IPS-NIHi11 (cell line): ENCODE results near the gene GRPEL1.

Experiments
- DNase-seq: peaks from one replicate; pipeline ENCODE4 v3.0.0; 2012; ENCODE audit warnings: mixed read lengths, low spot score

Gene GRPEL1

DNA sequence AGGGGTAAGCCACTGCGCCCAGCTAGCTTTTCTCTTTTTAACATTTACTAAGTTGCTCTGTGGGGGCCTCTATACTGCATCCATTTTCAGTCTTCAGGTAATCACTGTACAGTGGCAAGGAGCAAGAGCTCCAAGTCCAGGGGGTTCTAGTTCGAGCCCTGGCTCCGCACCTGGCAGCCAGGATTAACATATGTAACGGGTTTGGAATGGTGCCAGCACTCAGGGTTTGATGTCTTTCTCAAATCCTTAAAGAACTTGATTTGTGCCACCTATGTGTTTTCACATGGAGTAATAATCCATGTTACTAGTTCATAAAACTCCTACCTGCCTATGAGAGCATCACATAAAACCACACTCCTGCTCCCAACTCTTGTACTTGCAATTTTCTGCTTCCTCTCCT lies 4.5 kb downstream of the GRPEL1 start:
- no peak for DNase-seq

DNA sequence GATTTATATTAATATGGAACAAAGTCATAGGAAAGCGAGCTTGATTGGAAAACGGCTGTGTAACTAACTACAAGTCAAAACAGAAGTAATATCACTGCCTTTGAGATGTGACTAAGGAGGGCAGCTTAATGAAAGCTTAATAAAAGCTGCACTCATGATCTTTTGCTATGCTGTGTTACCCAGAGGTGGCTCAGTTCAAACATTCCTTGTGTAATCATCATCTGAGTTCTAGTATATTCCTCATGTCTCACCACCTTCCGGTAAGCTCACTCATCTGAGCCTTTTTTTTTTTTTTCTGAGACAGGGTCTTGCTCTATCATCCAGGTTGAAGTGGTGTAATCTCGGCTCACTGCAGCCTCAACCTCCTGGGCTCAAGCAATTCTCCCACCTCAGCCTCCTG lies 5.0 kb downstream of the GRPEL1 start:
- DNase-seq: no peak

DNA sequence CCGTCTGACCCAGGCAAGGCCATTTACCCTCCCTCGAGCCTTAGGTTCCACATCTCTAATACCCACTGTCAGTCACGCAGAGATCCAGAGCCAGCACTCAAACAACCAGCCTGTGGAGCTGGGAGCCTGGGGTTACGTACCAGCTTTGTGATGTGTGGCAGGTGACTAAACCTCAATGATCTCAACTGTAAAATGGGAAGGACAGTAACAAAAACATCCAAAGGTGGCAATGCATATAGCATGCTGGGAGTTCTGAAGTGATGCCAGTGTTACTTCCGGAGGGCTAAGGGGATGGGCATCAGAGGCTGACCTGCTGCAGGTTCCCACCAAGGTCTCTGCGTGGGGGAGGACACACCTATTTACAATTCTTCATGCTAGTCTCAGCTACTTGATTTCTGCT lies 6.0 kb downstream of the GRPEL1 start:
- DNase-seq: no peak

DNA sequence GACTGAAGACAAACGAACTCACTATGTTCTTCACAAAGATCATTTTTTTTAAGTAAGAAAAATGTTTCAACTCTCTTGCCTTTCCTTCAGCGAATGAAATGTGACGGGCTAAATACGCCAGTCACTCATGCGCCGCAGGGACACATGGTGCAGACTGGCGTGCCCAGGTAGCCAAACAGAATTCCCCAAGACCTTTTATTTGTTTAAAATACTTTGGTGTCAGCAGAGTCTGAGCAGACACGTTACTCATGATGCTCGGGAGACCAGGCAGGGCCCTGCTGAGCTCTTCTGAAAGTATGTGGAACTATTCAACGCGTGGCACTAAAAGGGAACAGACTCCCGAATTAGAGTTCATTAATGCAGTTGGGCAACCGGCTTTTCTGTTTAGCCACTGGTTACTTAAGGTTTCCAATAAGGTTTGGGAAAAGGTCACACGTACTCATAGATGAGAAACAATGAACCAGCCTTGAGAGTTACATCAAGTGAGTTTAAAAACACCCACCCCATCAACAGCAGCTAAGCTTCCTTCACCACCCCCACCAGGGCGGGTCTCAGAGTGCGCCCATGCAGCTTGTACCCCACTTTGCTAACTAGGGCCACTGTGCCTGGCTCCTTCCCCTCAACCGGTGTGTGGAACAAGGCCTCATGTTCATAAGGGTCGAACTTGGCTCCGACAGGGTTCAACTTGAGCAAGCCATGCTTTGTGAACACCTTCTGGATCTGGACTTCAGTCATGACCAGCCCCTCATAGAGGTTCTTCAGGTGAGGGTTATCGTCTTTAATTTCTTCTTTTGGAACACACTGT lies 7.3 kb downstream of the GRPEL1 start:
- no peak for DNase-seq

DNA sequence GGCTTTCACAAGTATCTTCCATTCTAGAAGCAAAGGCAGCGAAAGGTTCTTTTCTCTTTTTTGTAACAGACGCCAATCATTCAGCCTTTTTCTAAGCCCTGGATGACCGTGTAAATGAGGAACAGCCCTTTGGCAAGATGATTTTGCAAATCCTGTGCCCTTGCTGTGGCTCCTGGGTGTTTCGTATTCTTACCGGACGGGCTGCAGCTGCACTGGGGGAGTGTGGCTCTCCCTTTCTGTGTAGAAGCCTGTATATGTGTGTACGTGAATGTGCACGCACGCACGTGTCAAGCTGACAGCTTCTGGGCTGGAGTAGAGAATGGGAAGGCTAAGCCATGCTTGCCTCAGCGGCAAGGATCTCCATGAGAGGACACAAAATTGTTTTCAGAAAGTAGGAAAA lies 8.2 kb downstream of the GRPEL1 start:
- no peak for DNase-seq

DNA sequence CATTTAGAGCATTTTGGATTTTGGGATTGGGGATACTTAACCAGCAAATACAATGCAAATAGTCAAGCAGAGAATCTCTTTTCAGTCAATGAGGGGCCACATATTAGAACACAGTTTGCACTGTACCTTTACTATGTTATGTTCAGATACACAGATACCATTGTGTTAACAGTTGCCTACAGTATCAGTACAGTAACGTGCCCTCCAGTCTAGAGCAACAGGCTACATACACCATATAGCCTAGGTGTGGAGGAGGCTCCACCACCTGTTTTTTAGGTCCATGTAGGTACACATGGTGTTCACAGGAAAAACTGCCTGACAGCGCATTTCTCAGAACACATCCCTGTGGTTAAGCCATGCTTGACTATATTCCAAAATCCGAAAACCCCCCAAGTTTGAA lies 9.1 kb downstream of the GRPEL1 start:
- no peak for DNase-seq

DNA sequence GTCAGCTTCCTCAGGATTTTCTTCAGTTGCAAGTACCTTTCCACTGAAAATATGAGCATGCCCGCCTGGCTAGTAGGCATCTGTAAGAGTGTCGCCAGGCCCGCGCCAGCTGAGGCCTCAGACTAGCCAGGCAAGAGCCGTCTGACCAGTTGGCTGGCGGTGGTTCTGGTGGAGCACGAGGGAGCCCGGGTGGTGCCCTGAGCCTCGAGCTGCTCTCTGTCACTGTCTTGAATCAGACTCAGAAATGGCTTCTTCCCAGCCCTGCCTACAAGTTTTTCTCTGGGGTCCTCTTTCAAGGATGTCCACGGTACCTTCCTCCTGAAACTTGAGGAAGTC lies 11.9 kb downstream of the GRPEL1 start:
- DNase-seq: no peak

DNA sequence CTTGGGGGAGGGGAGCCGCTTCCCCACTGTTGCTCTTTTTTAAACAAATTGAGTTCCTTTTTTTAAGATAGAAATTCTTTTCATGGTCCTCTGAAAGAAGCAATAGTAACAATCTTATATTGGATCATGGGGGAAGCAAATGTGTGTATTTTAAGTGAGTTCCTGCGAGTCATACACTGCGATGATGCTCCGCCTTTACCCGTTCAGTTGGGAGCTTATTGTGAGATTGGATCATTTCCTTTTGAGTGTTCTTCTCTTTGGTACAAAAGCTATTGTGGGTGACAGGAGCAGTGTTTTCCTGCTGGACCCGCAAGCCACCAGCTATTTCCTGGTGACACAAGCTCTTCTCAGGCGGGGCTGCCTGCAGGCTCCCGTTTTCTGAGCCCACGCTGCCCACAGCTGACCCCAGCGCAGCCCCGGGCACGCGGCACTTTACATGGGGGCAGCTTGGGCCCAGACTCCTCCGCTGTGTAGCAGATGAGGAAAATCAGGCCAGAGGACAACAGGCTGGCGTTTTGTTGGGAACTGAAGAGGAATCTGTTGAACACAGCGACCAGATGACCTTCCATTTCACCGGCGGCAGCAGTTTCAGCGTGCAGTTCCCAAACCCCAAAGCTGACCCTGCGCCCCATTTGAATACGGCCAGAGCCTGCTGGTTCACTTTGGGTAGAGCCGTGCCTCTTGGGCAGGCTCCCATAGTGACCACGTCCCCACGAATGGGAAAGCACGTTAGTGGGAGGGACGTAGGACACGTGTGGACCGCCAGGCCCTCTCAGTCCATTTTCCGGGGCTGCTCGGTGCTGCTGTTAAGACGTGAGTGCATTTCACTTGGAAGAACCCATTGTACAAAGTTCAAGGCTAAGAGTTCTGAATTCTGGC lies 12.5 kb downstream of the GRPEL1 start:
- no peak for DNase-seq

DNA sequence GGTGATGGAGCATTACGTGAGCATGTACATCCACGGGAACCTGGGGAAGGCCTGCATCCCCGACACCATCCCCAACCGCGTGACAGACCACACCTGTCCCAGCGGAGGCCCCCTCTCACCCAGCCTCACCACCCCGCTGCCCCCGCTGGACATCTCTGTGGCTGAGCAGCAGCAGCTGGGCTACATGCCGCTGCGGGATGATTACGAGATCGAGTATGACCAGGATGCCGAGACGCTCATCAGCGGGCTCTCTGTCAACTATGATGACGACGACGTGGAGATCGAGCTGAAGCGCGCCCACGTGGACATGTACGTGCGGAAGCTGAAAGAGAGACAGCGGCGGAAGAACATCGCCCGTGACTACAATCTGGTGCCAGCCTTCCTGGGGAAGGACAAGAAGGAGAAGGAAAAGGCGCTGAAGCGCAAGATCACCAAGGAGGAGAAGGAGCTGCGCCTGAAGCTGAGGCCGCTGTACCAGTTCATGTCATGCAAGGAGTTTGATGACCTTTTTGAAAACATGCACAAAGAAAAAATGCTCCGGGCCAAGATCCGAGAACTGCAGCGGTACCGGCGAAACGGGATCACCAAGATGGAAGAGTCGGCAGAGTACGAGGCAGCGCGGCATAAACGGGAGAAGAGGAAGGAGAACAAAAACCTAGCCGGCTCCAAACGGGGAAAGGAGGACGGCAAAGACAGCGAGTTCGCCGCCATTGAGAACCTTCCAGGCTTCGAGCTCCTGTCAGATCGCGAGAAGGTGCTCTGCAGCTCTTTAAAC lies 13.6 kb downstream of the GRPEL1 start:
- DNase-seq: no peak

DNA sequence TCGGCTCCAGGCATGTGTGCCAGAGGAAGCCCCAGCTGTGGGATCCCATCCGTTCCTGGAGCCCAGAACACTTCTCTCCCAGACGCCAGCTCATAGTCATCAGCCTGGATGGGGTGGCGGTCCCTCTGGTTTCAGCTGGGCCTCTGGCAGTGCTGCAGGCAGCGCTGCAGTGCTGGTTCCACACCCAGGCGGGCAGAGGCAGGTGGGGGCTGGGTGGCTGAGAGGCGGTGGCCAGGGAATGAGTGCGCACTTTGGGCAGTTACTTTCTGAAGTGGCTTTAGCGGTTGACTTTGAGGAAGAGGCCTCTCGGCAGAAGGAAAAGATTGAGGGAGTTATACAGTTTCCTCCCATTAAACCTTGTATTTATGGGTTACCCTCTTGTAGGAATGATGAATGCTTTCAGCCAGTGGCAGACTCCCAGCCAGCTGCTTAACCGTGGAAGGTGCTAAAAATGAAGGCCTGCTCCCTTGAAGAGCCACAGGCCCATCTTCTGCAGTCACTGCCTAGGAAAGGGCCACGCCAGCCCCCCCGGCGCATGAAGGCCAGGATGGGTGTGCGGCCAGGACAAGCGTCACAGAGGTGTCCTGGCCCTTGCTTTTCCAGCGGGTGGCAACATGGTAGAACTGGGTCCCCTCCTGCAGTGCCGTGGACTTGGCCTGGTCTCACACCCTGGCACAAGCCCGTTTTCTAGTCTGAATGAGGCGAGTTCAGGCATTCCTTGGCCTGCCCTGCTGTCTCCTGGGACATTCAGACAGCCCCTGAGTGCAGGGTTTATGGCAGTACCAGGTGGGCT lies 14.7 kb downstream of the GRPEL1 start:
- DNase-seq: no peak

DNA sequence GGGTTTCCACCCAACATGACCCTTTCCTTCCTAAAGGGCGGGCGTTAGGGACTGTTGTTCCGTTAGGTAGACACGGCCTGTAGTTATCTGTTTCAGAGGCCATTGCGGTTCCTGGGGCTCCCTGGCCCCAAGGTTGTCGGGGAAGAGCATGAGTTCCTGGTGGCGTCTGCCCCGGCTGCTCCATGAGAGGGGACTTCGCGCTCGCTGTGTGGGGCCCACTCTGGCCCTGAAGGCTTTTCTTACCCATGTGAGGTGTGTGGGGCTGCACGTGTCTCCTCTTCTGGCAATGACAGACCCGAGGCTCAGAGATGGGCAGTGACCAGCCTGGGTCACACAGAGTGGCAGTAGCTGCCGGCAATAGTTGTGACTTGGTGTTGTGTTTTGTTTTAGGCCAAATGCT lies 15.6 kb downstream of the GRPEL1 start:
- DNase-seq: no peak

DNA sequence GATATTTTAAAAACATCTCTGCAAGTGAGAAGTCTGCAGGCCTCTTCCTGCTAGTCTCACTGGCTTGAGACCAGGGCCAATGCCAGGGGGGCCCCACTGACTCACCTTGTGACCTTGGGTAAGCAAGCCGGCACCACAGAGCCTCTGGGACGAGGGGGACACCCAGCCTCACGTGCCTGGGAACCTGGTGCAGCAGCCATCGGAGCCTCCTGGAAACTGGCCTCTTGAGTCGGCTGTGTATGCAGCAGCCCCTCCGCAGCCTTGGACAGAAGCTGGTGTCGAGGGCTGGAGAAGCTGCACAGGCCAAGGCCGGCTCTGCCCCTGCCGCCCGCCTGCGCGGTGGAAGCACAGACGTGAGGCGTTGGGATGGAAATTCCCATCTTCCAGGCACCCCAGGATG lies 16.0 kb downstream of the GRPEL1 start:
- no peak for DNase-seq

DNA sequence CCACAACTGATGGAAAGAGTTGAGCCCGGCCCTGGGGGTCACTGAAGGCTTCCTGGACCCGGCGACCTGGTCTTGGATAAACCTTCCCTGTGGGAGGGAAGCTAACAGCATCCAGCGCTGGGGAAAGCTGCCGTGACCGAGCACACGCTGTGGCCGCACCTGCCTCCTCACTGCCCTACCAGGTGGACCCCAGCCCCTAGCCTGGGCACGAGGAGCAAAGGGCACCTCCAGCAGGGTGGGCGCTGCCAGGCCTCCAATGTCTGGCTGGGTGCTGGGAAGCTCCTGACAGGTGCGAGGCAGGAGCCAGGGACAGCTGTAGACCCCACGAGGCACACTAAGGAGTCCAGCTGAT lies 16.7 kb downstream of the GRPEL1 start:
- DNase-seq: no peak

DNA sequence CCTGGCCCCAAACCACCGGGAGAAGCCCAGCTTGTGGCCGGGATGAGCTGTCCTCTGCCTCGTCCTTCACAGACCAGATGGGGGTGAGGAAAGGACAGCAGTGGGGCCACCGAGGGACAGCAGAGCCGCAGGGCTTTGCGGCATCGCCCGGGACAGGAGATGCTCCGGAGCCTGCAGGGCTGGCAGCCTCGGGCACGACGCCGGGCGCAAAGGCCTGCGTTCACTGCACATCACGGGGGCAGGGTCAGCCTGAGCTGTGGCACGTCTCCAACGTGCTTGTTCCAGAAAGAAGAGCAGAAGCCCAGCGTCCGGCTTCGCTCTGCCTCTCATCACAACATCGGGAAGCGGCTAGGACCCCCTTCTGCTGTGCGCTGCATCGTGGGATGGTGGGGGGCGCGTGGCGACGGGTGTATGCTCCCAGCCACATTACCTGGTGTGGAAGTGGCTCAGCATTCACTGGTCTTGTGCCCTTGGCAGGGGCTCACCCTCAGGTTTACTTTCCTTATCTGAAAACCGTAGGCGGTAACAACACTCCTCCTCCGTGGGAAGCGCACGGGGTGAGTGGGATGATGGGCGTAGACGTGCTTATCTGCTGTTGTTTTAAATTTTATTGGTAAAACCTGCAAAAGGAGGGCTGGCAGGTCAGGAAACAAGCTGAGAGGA lies 17.3 kb downstream of the GRPEL1 start:
- DNase-seq: no peak

DNA sequence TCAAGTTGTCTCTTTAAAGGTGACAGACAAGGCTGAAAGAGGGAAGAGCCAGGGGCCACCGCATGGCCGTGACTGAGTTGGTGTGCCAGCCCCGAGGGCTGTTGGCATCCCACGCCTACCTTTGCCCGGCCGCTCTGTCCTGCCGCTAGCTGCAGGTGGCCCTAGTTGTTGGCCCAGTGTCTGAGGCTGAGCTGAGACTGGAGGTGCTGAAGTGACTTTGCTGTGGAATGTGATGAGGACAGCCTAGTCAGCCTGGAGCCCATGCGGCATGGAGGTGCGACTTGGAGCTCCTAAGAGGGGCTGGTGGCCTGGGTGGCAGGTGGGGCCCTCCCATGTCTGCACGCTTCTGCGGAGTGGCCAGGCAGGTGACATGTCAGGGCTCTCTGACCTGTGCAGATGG lies 18.1 kb downstream of the GRPEL1 start:
- no peak for DNase-seq

DNA sequence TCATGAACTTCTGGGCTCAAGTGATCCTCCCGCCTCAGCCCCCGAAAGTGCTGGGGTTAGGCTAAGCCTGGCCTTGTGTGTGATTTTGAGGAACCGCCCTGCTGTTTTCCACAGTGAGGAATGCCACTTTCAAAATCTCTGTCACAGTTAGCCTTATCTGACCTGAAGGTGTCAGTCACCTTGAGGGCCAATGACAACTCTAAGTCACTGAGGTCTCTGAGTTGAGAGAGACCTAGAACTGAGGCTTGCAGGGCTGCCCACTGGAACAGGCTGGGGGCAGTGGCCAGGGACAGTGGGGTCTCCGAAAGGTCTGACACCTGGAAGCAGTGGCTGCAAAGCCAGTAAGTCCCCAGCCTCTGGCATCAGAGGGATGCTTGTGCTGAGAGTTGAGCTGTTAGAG lies 18.6 kb downstream of the GRPEL1 start:
- DNase-seq: no peak

DNA sequence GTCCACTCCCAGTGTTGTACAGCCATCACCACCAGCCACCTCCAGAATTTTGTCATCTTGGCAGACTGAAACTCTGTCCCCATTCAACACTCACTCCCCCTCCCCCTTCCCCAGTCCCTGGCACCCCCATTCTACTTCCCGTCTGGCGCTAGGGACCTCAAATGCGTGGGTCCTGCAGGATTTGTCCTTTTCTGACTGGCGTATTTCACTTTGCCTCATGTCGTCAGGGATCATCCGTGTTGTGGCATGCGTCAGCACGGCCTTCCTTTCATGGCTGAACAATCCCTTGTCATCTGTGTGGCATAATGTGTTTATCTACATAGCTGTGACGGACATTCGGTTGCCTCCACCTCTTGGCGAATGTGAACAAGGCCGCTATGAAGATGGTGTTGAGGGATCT lies 19.2 kb downstream of the GRPEL1 start:
- no peak for DNase-seq

DNA sequence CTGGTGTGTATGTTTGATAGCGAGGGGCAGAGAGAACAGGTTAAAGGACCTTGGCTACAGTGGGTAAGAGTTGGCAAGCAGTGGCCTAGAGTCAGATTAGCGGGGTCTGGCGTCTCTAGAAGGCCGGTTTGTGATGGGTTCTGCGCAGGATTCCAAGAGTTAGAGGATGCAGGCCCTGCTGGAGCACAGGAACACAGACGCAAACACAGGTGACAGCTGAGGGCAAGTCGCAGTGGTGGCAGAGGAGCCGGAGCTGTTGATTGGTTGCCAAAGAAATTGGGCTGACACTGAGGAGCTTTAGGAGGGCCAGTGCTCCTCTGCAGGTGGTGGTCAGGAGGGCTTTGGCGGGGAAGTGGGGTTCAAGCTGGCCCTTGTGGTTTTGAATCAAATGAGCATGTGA lies 20.9 kb downstream of the GRPEL1 start:
- no peak for DNase-seq

DNA sequence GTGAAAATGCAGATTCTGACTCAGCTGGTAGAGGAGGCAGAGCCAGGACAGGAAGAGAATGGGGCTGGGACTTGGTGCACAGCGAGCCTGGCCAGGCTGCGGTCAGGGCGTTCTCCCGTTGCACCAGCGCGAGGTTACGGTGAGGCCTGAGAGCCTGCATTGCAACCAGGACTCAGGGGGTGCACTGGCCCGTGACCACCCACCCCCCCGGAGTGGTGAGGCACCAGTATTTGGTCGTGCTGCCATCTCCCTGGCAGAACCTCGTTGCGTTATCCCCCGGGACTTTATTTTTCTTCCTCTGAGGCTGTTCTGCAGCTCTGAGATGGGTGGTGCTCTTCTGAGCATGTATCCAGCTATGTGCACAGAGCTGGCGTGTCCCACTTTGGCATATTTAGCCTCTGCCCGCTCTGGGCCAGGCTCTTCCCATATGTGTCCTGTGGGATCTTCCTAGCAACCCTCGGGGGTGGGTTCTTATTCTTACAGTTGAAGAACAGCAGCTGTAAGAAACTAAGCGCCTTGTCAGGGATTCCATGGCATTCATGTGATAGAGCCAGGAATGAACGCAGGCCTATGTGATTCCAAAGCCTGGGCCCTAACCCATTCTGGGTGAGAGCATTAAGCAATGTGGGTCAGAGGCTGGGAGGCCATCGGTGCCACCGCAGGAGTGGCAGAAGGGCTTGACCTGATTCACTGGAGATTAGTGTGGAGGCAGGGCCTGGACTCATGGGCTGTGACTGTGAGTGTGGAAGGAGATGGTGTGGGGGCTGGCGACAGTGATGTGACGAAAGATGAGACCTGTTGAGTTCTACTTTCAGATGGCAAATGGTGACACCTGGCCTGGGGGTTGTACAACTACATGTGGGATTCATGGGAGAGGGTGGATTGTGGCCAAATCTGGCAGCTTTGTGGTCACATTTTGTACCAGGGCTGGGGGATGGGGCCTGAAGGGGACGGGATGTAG lies 21.6 kb downstream of the GRPEL1 start:
- no peak for DNase-seq

DNA sequence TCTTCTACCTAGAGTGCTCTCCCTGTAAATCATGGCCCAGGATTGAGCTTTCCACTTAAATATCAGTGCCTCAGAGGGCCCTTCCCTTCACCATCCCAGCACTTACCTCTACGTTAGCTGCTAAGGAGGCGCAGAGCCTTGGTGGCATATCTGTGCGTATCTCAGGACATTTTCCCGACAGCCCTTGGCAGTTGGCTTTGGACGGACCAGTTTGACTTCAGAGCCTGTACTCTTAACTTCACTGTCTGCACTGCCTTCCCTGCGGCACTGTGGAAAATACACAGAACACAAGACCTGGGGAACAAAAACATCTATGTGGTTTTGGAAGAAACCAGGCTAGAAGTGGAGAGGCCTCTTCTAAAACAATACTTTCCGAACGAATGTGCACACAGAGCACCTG lies 22.3 kb downstream of the GRPEL1 start:
- no peak for DNase-seq
